Hematopoietic multipotent progenitor cell treated with erythropoietin and hydrocortisone succinate and interleukin-3 and kit ligand, for 15 days (in vitro differentiated cells): ENCODE data around the gene NEO1.
"Not testable (repeated sequence)": the region's sequence is repeated elsewhere in the genome, so short reads cannot be mapped to it uniquely, and the experiment has no call there.

Experiments used
- DNase-seq: peaks from one replicate; pipeline ENCODE4 v3.0.0-alpha.2; 2015; ENCODE audit warnings: low spot score

Gene NEO1

GRCh38 chr15:73141216-73141900, 89.1 kb downstream of the NEO1 start:
- DNase-seq, result no peak

- no peak for DNase-seq
Measured at GRCh38 chr15:73142802-73143762, 90.8 kb downstream of the NEO1 start.

- no peak for DNase-seq
Measured at GRCh38 chr15:73143763-73144155, 91.5 kb downstream of the NEO1 start.

- no peak for DNase-seq
Measured at GRCh38 chr15:73146419-73146818, 94.2 kb downstream of the NEO1 start.

GRCh38 chr15:73150831-73151230, 98.6 kb downstream of the NEO1 start:
- no peak for DNase-seq

- no peak for DNase-seq
Measured at GRCh38 chr15:73153024-73153423, 100.8 kb downstream of the NEO1 start.

GRCh38 chr15:73153447-73153846, 101.2 kb downstream of the NEO1 start:
- DNase-seq, result no peak

GRCh38 chr15:73156431-73157191, 104.3 kb downstream of the NEO1 start:
- no peak for DNase-seq

- no peak for DNase-seq
Measured at GRCh38 chr15:73161546-73161945, 109.3 kb downstream of the NEO1 start.

GRCh38 chr15:73165435-73165834, 113.2 kb downstream of the NEO1 start:
- no peak for DNase-seq

- DNase-seq, result no peak
Measured at GRCh38 chr15:73165844-73166243, 113.6 kb downstream of the NEO1 start.

- not testable (repeated sequence) for DNase-seq
Measured at GRCh38 chr15:73166711-73167110, 114.4 kb downstream of the NEO1 start.

GRCh38 chr15:73168487-73168886, 116.2 kb downstream of the NEO1 start:
- no peak for DNase-seq

GRCh38 chr15:73171711-73172110, 119.4 kb downstream of the NEO1 start:
- no peak for DNase-seq

GRCh38 chr15:73172508-73172907, 120.2 kb downstream of the NEO1 start:
- DNase-seq, result no peak

- no peak for DNase-seq
Measured at GRCh38 chr15:73174171-73174570, 121.9 kb downstream of the NEO1 start.

- DNase-seq, result no peak
Measured at GRCh38 chr15:73175382-73175781, 123.1 kb downstream of the NEO1 start.

- no peak for DNase-seq
Measured at GRCh38 chr15:73176598-73176997, 124.3 kb downstream of the NEO1 start.

GRCh38 chr15:73183071-73183470, 130.8 kb downstream of the NEO1 start:
- no peak for DNase-seq

- peak; percentile 57 for DNase-seq
Measured at GRCh38 chr15:73190189-73190601, 137.9 kb downstream of the NEO1 start.

- DNase-seq, result no peak
Measured at GRCh38 chr15:73195166-73195565, 142.9 kb downstream of the NEO1 start.

- peak; percentile 59 for DNase-seq
Measured at GRCh38 chr15:73196113-73196512, 143.8 kb downstream of the NEO1 start.
